Measurements from ENCODE around the gene ATP5ME. TPM values are rescaled to one million over a fixed set of nuclear protein-coding genes. Genes with fewer than 3 reads are reported as not detected.

ATP5ME gene
- polyA plus RNA-seq, 4 donors, result 447 to 1,305 (median 893) TPM

- H3K36me3 ChIP-seq (ENCODE audit: control insufficient read depth in 3 of 3, insufficient read depth in 2 of 3, low read depth in 1 of 3, low read length in 3 of 3), result peaks cover 0 to 4% (median 0%) of the 10 kb centered on the region in 3 donors
- WGBS, 3 donors, result 86 to 91% (median 90%) methylated on average over 32 of the region's 32 CpGs
- H3K4me3 ChIP-seq (ENCODE audit: low read depth in 1 of 3, low read length in 3 of 3), result no peak overlapping the region
- H3K27me3 ChIP-seq (ENCODE audit: control insufficient read depth in 3 of 3, insufficient read depth in 3 of 3, low read length in 3 of 3), result peaks cover 0 to 2% (median 0%) of the 10 kb centered on the region in 3 donors
- DNase-seq (no peak), FAIRE-seq (no peak)
- H3K4me1 ChIP-seq (ENCODE audit: control insufficient read depth in 3 of 3, insufficient read depth in 2 of 3, low read depth in 1 of 3, low read length in 2 of 3), result no peaks in the 10 kb centered on the region
- no peak overlapping the region for H3K27ac ChIP-seq (ENCODE audit: low read depth in 1 of 3, low read length in 2 of 3)
- no peaks in the 10 kb centered on the region for H3K9me3 ChIP-seq (ENCODE audit: control insufficient read depth in 2 of 2, insufficient read depth in 1 of 2, low read depth in 1 of 2, low read length in 1 of 2)
Measured at GRCh38 chr4:658681-659667, 15.1 kb downstream of the ATP5ME start.

GRCh38 chr4:657834-658667, 16.0 kb downstream of the ATP5ME start:
- H3K27ac ChIP-seq (ENCODE audit: low read depth in 1 of 3, low read length in 2 of 3), result no peak overlapping the region
- H3K4me3 ChIP-seq (ENCODE audit: low read depth in 1 of 3, low read length in 3 of 3), result no peak overlapping the region
- 77 to 84% (median 83%) methylated on average over 23 to 27 of the region's 27 CpGs for WGBS, 3 donors
- peaks cover 0 to 4% (median 2%) of the 10 kb centered on the region in 3 donors for H3K27me3 ChIP-seq (ENCODE audit: control insufficient read depth in 3 of 3, insufficient read depth in 3 of 3, low read length in 3 of 3)
- no peak for FAIRE-seq
- no peaks in the 10 kb centered on the region for H3K9me3 ChIP-seq (ENCODE audit: control insufficient read depth in 2 of 2, insufficient read depth in 1 of 2, low read depth in 1 of 2, low read length in 1 of 2)
- no peaks in the 10 kb centered on the region for H3K4me1 ChIP-seq (ENCODE audit: control insufficient read depth in 3 of 3, insufficient read depth in 2 of 3, low read depth in 1 of 3, low read length in 2 of 3)
- H3K36me3 ChIP-seq (ENCODE audit: control insufficient read depth in 3 of 3, insufficient read depth in 2 of 3, low read depth in 1 of 3, low read length in 3 of 3), result peaks cover 0 to 4% (median 0%) of the 10 kb centered on the region in 3 donors
- no peak for DNase-seq

- H3K27me3 ChIP-seq (ENCODE audit: control insufficient read depth in 3 of 3, insufficient read depth in 3 of 3, low read length in 3 of 3), result peaks cover 0 to 6% (median 2%) of the 10 kb centered on the region in 3 donors
- no peak for DNase-seq
- no peak for FAIRE-seq
Measured at GRCh38 chr4:657338-657833, 16.7 kb downstream of the ATP5ME start.

GRCh38 chr4:656436-657337, 17.4 kb downstream of the ATP5ME start:
- no peak overlapping the region for H3K4me3 ChIP-seq (ENCODE audit: low read depth in 1 of 3, low read length in 3 of 3)
- peaks cover 0 to 12% (median 2%) of the 10 kb centered on the region in 3 donors for H3K27me3 ChIP-seq (ENCODE audit: control insufficient read depth in 3 of 3, insufficient read depth in 3 of 3, low read length in 3 of 3)
- DNase-seq (no peak), FAIRE-seq (no peak)
- no peak overlapping the region for H3K27ac ChIP-seq (ENCODE audit: low read depth in 1 of 3, low read length in 2 of 3)
- H3K9me3 ChIP-seq (ENCODE audit: control insufficient read depth in 2 of 2, insufficient read depth in 1 of 2, low read depth in 1 of 2, low read length in 1 of 2), result no peaks in the 10 kb centered on the region
- H3K4me1 ChIP-seq (ENCODE audit: control insufficient read depth in 3 of 3, insufficient read depth in 2 of 3, low read depth in 1 of 3, low read length in 2 of 3), result no peaks in the 10 kb centered on the region
- peaks cover 0 to 4% (median 0%) of the 10 kb centered on the region in 3 donors for H3K36me3 ChIP-seq (ENCODE audit: control insufficient read depth in 3 of 3, insufficient read depth in 2 of 3, low read depth in 1 of 3, low read length in 3 of 3)
- 67 to 72% (median 69%) methylated on average over 53 to 58 of the region's 58 CpGs for WGBS, 3 donors

More at GRCh38 chr4:657338-657833, 16.7 kb downstream of the ATP5ME start:
- WGBS, 3 donors, result 70 to 81% (median 78%) methylated on average over 19 to 23 of the region's 23 CpGs
- Histone ChIP-seq H3K36me3 (ENCODE audit: control insufficient read depth in 3 of 3, insufficient read depth in 2 of 3, low read depth in 1 of 3, low read length in 3 of 3) (peaks cover 0 to 4% (median 0%) of the 10 kb centered on the region in 3 donors), H3K27ac (ENCODE audit: low read depth in 1 of 3, low read length in 2 of 3) (no peak overlapping the region), H3K9me3 (ENCODE audit: control insufficient read depth in 2 of 2, insufficient read depth in 1 of 2, low read depth in 1 of 2, low read length in 1 of 2) (no peaks in the 10 kb centered on the region), H3K4me1 (ENCODE audit: control insufficient read depth in 3 of 3, insufficient read depth in 2 of 3, low read depth in 1 of 3, low read length in 2 of 3) (no peaks in the 10 kb centered on the region), H3K4me3 (ENCODE audit: low read depth in 1 of 3, low read length in 3 of 3) (no peak overlapping the region)

GRCh38 chr4:655464-656151, 18.5 kb downstream of the ATP5ME start:
- Histone ChIP-seq H3K4me3 (ENCODE audit: low read depth in 1 of 3, low read length in 3 of 3) (no peak overlapping the region), H3K4me1 (ENCODE audit: control insufficient read depth in 3 of 3, insufficient read depth in 2 of 3, low read depth in 1 of 3, low read length in 2 of 3) (no peaks in the 10 kb centered on the region), H3K36me3 (ENCODE audit: control insufficient read depth in 3 of 3, insufficient read depth in 2 of 3, low read depth in 1 of 3, low read length in 3 of 3) (peaks cover 0 to 4% (median 0%) of the 10 kb centered on the region in 3 donors), H3K27me3 (ENCODE audit: control insufficient read depth in 3 of 3, insufficient read depth in 3 of 3, low read length in 3 of 3) (peaks cover 0 to 21% (median 4%) of the 10 kb centered on the region in 3 donors), H3K9me3 (ENCODE audit: control insufficient read depth in 2 of 2, insufficient read depth in 1 of 2, low read depth in 1 of 2, low read length in 1 of 2) (no peaks in the 10 kb centered on the region), H3K27ac (ENCODE audit: low read depth in 1 of 3, low read length in 2 of 3) (no peak overlapping the region)
- 55 to 65% (median 63%) methylated on average over 23 to 26 of the region's 26 CpGs for WGBS, 3 donors
- FAIRE-seq, result no peak
- no peak for DNase-seq

GRCh38 chr4:654871-655463, 19.1 kb downstream of the ATP5ME start:
- no peaks in the 10 kb centered on the region for H3K4me1 ChIP-seq (ENCODE audit: control insufficient read depth in 3 of 3, insufficient read depth in 2 of 3, low read depth in 1 of 3, low read length in 2 of 3)
- H3K27ac ChIP-seq (ENCODE audit: low read depth in 1 of 3, low read length in 2 of 3), result no peak overlapping the region
- no peak for FAIRE-seq
- no peak overlapping the region for H3K4me3 ChIP-seq (ENCODE audit: low read depth in 1 of 3, low read length in 3 of 3)
- H3K9me3 ChIP-seq (ENCODE audit: control insufficient read depth in 2 of 2, insufficient read depth in 1 of 2, low read depth in 1 of 2, low read length in 1 of 2), result no peaks in the 10 kb centered on the region
- peaks cover 0 to 3% (median 0%) of the 10 kb centered on the region in 3 donors for H3K36me3 ChIP-seq (ENCODE audit: control insufficient read depth in 3 of 3, insufficient read depth in 2 of 3, low read depth in 1 of 3, low read length in 3 of 3)
- no peak for DNase-seq
- H3K27me3 ChIP-seq (ENCODE audit: control insufficient read depth in 3 of 3, insufficient read depth in 3 of 3, low read length in 3 of 3), result peaks cover 0 to 27% (median 4%) of the 10 kb centered on the region in 3 donors
- 48 to 55% (median 52%) methylated on average over 17 of the region's 17 CpGs for WGBS, 3 donors

GRCh38 chr4:654503-654845, 19.6 kb downstream of the ATP5ME start:
- peaks cover 0 to 28% (median 4%) of the 10 kb centered on the region in 3 donors for H3K27me3 ChIP-seq (ENCODE audit: control insufficient read depth in 3 of 3, insufficient read depth in 3 of 3, low read length in 3 of 3)

More at GRCh38 chr4:654503-654845, 19.6 kb downstream of the ATP5ME start:
- 93 to 94% (median 93%) methylated on average over 16 to 17 of the region's 17 CpGs for WGBS, 3 donors
- DNase-seq (no peak), FAIRE-seq (no peak)
- no peaks in the 10 kb centered on the region for H3K4me1 ChIP-seq (ENCODE audit: control insufficient read depth in 3 of 3, insufficient read depth in 2 of 3, low read depth in 1 of 3, low read length in 2 of 3)
- no peaks in the 10 kb centered on the region for H3K36me3 ChIP-seq (ENCODE audit: control insufficient read depth in 3 of 3, insufficient read depth in 2 of 3, low read depth in 1 of 3, low read length in 3 of 3)
- H3K27ac ChIP-seq (ENCODE audit: low read depth in 1 of 3, low read length in 2 of 3), result no peak overlapping the region
- no peaks in the 10 kb centered on the region for H3K9me3 ChIP-seq (ENCODE audit: control insufficient read depth in 2 of 2, insufficient read depth in 1 of 2, low read depth in 1 of 2, low read length in 1 of 2)
- no peak overlapping the region for H3K4me3 ChIP-seq (ENCODE audit: low read depth in 1 of 3, low read length in 3 of 3)
